ENCODE results near the gene IRF4.

The IRF4 gene

DNA sequence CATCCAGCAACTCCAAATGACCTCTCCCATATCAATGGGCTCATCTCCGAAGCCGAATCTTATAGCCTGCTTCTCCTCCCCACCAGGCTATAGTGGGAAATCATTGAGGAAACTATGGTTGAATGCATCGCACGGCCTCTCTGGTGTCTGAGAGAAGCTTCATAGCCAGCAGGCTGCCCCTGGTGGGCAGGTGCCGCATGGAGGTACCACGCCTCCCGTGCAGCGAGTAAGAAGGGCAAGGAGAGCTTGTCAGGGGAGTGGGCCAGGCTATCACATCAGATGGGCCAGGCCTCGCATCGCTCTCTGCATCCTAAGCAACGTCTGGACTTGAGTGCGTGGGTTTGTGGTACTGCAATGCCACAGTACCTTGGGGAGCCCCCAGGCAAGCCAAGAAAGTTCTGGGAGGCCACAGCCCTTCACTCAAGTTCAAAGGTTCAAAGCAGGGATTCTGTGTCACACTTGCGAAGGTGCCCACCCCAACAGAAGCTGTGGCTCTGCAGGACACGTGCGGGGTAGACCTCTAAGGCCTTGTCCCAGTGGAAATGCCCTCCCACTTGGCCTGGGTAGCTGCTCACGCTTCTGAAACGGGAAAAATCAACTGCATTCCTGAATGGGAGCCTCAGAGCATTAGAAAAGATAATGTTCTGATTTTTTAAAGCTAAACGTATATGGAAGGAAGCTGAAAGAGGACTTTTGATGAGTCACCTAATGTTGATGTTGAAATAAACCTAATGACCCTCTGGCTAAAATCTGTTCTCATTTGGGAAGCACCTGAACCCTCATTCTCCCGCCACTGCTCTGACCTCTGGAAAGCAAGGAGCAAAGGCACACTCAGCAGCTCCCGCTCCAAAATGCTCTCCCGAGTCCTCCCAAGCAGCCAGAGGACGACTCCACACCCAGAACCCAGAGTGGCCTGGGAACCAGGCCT lies 8.4 kb upstream of the IRF4 start:
- no peak for DNase-seq

DNA sequence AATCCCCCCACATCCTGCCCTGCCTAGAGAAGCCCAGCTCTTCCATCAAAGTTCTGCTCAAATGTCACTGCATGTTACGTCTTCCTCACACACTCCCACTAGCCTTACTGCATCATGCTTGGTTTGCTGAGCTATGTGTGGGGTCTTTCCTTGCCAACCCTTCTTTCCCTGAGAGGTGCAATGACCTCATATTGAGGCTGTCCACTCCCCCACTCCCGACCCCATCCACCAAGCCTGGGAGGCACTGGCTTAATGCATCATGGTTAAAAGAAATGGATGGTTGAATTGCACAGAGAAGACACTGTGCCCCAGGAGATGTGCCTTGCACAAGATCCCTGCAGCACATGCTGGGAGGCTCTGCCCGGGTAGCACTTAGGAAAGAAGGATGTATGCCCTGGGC lies 7.7 kb upstream of the IRF4 start:
- no peak for DNase-seq

DNA sequence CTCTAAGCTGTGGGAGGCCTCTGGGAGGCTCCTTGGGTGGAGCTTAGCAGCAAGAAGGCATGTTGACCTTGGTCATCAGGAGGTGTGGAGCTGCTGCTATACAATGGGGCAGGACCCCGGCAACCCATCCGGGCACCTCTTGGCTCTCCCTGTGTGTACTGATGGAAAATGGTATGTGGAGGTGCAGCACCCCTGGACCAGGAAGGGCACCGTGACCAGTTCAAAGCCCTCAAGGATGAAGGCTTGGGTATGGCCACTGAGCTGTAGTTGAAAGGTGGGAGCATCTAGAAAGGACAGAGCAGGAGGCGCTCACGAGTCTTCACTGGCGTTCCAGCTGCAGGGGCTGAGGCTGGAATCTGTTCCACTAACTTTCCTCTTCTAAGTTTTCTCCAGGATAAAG lies 6.7 kb upstream of the IRF4 start:
- DNase-seq = no peak

DNA sequence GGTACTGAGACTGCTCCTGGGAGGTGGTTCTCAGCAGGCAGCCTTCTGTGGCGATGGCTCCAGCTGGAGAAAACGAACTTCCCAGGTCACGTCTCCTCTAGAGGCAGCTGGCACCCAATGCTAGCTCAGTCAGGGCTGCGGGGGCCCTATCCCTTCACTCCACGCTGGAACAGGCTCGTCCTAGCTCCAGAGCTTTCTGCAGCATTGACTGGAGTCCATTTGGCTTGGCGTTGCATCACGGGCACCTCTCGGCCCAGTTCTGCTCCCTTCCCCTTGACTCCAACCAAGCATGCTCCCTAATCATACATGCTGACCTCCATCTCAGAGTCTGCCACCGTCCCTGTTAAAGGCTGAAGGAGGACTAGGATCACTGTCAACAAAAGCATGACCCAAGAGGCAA lies 5.9 kb upstream of the IRF4 start:
- no peak for DNase-seq

DNA sequence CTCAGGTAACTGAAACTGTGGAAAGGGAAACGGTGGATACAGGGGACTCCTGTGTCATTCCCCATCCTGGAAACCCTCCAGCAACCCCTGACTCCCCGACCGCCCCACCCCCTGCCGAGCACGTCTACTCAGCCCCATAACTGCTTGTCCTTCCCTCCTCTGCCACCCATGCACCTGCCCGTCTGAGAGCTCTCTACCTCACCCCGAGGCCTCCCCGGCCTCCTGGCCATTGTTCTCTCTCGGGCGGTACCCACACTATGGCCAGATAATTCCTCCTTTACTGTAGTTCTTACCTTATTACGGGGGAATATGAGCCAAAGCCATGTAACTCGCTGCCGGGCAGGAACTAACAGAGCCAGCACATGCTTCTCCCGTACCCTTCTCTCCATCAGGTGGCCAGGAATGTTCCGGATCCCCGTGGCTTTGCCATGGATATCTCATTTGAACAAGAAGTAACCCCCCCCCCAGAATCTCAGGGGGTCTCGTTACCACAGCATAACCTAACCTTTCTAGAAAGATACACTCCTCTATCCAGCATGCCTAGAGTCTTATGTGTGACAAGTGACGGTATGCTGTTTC lies 4.8 kb upstream of the IRF4 start:
- no peak for DNase-seq

DNA sequence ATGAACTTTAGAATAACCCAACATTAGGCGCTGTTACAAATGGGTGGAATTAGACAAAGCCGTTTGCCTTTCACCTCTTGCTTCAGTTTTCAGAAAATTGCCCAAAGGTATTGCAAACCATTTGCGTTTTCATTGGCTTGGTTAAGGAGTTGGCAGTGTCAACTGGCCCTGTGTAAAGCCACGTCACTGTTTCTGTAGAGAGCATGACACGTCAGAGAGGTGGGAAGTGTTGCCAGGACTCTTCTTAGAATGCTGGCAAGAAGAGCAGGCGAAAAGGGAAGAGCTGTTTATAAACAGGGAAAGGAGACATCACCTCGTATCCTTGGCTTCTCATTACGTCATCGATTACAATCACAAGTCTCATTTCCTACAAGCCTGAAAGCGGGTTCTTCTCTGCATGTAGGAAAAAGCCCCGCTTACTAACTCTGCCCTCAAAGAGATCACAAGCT lies 4.2 kb upstream of the IRF4 start:
- DNase-seq = no peak

DNA sequence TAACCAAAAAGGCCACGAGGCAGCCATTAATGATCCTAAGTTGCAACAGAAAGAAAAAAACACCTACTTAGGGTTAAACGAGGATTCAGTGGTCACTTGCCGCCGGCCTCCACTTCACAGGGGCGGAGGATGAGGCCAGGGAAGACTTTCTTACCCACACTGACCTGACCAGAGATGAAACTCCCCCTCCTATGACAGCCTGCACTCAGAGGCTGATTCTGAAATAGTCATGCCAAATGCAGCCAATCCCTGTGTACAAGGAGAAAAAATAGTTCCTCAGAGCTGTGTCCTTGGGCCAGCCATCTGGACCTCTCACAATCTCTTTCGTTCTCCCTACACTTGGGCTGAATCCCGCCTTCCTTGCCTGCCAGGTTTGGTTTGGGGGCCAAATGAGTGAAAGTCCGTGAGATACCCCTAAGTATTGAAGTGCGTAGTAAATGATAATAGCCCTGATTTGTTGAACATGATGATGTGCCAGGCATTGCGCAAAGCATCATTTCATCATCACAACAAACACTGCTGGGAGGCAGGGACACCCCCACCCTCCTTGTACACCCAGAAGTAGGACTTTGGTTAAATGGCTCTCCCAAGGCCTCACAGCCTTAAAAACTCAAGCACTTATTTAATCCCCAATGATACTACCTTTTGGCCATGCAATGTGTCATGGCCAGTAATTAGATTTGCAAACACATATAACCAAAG lies 3.2 kb upstream of the IRF4 start:
- DNase-seq = no peak

DNA sequence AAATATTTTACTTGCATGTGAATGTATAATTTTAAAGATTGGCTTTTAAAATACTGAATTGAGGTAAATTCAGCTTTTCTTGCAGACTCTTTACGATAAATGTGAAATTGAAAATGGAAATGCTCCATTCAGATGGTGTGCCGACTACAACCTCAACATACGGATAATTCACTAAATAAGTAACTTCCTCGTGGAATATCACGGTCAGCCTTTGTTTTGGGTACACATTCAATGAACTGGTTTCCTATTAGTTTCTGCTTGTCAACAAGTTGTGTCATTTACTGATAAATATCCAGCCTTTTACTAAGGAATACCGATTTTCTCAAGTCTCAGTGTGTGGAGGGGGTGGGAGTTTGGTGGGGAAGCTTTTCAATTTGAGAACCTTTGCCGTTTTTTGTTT lies 2.4 kb upstream of the IRF4 start:
- no peak for DNase-seq

DNA sequence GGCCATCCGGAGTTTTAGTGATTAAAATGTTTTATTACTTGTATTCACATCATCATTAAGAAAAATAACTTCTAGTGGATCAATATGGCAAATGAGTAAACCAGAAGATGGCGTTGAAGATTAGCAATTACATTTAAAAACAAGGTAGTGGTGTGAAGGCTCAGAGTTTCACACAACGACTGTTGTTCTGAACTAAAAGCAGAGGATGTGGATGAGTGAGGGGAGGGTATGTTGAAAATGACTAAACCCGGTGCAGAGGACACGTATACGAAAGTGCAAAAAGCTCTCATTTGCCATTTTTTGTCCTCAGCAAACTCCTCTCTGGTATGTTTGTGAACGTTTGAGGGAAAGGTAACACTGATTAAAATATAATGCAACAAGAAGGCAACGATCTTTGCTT lies 1.9 kb upstream of the IRF4 start:
- DNase-seq = no peak

DNA sequence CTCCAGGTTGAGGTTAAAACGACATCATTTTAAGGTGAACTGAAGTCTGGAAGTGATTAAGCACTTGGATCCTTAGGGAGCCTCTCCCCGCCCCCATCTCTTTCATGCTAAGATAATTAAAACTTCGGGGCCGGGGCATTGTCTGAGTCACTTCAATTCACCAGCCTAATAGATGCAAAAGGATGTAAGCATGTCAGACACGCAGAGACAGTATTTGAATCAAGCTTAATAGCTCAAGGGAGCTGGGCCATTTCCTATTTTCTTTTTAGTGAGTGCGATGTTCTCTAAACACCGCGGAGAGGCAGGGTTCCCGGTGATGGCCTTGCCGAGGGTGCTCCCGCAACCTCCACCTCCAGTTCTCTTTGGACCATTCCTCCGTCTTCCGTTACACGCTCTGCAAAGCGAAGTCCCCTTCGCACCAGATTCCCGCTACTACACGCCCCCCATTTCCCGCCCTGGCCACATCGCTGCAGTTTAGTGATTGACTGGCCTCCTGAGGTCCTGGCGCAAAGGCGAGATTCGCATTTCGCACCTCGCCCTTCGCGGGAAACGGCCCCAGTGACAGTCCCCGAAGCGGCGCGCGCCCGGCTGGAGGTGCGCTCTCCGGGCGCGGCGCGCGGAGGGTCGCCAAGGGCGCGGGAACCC lies 516 bp upstream of the IRF4 start:
- DNase-seq = peak; percentile 50

DNA sequence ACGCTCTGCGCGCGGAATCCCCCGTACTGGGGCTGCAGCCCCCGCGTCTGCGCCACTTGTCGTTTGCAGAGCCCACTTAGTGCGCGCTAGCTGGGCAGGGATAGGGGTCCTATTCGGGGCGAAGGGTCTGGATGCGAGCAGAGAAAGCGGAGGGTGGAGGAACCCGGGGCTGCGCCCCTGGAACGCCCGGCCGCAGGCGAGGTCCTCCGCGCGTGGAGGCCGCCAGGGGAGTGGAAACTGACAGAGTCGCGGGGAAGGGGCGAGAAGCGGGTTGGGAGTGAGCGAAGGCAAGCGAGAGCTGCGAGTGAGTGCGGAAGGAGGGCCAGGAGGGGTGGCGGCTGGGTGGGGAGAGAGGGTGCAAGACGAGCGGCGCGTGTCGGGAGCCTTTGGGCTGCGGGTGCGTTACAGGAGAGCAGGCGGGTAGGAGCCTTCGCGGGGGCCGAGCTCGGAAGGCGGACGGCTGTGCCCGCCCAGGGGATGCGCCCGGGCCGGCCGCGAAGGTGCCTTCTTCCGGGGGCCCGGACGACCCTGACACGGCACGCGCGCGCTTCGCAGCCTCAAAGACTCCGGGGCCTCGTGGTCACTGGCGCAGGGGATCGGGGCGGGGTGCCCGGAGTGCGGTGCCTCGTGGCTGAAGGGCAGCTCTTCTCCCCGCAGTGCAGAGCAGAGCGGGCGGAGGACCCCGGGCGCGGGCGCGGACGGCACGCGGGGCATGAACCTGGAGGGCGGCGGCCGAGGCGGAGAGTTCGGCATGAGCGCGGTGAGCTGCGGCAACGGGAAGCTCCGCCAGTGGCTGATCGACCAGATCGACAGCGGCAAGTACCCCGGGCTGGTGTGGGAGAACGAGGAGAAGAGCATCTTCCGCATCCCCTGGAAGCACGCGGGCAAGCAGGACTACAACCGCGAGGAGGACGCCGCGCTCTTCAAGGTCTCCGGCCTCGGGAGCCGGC lies 1.2 kb downstream of the IRF4 start:
- DNase-seq = peak; percentile 35

DNA sequence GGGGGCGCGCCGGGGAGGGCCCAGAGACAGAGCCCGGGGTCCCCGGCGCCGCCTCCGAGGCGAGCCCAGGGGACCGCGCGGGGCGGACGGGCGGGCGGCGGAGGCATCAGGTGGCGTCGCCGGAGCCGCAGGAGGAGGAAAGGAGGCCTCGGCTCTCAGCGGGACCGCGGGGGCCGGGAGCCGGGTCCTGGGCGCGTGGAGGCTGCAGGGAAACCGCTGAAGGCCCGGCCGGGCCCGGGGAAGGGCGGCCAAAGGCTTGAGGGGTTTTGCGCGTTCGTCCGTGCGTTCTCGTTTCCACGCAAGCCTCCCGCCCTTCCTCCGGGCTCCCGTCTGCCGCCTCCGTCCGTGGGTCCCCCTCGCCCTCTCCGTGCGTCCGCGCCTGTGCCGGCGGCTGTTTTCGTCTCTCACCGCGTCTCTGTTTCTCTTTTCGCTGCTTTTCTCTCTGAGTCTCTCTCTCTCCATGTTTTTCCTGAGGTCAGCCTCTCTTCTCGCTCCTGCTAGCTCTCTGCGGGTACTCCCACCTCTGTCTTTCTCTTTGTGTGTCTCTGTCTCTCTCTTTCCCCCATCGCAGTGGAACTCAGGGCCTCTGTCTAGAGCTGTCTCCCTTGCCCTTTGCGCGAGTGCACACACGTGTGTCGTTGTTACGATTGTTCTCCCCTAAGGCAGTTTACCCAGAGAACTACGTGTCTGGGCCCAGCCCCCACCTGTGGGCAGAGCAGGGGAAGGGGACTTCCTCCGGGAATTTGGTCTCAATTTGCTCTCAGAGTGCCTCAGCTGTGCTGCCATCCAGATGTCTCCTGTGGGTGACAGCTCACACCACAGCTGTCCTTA lies 2.1 kb downstream of the IRF4 start:
- DNase-seq = peak; percentile 51

DNA sequence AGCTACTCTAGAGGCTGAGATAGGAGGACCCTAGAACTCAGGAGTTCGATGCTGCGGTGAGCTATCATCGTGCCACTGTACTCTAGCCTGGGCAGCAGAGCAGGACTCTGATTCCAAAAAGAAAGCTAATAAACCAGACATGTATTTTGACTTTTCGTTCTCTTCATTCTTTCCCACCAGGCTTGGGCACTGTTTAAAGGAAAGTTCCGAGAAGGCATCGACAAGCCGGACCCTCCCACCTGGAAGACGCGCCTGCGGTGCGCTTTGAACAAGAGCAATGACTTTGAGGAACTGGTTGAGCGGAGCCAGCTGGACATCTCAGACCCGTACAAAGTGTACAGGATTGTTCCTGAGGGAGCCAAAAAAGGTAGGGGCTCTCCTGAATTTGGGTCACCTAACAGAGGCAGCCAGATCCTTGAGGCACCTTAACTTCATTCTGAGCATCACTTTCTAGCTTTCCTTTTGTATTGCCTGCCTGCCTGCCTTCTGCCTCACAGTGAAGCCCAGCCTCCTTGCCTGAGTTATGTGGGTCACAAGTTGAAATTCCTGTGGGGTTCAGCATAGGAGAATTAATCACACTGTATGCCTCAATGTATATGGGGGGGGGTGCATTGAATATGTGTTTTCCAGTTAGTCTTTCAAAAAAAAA lies 3.2 kb downstream of the IRF4 start:
- no peak for DNase-seq

DNA sequence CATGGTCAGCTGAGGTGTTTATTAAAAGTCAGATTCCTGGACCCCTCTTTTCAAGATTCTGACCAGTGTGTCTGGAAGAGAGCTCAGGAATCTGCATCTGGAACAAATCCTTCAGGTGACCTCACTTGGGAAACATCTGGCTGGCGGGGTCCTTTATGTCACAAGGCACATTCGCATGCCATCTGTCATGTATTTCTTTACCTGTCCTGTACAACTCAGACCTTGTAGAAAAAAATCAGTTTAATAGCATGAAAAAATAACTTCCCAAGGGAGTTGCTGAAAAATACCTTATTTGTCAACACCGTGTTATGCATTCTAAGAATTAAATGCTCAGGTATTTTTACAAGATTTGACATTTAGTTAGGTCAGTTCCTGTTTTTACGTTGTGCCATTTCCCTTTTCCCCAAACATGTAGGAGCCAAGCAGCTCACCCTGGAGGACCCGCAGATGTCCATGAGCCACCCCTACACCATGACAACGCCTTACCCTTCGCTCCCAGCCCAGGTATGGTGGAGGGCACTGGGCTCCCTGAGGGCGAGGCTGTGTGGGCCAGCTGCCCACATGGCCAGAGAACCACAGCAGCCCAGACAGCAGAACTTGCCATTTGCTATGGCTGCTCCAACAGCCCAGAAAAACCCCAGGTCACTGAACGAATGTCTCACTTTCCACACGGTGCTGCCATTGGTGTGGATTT lies 4.0 kb downstream of the IRF4 start:
- DNase-seq = no peak

DNA sequence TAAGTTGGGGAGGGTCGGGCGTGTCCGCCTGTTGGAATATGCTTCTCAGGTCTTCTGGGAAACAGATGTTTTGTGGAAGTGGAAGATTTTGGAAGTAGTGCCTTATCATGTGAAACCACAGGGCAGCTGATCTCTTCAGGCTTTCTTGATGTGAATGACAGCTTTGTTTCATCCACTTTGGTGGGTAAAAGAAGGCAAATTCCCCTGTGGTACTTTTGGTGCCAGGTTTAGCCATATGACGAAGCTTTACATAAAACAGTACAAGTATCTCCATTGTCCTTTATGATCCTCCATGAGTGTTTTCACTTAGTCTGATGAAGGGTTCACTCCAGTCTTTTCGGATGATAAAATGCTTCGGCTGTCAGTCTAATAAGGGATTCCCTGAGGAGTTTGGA lies 4.6 kb downstream of the IRF4 start:
- no peak for DNase-seq

DNA sequence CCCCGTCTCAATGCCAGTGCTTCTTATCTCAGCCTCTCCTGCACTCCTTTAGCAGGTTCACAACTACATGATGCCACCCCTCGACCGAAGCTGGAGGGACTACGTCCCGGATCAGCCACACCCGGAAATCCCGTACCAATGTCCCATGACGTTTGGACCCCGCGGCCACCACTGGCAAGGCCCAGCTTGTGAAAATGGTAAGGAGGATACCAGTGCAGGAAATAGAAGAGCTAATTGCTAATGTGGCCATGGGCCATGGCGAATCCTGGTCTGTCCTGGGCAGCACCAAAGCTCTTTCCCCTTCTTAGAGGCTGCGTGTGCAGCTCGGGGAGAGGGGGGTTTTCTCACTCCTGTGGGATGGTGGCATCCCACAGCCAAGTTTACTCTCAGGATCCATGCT lies 5.5 kb downstream of the IRF4 start:
- DNase-seq = no peak

DNA sequence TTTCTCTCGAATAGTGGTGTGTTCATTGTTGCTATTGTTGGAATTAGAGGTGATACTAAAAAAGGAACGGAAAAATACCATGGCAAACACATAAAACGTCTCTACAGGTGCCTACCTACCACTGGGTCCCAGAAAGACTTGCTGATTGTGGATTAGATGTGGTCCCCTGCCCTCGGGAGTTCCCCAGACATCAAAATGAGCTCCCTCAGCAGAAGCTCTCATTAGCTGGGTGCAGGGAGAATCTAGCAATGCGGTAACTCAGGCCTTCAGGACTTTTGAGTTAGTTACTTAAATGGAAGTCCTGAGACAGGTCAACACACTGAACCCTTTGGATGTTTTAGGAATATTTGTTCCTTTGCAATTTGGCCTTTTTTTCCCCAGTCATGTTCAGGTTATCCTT lies 6.1 kb downstream of the IRF4 start:
- DNase-seq = no peak

DNA sequence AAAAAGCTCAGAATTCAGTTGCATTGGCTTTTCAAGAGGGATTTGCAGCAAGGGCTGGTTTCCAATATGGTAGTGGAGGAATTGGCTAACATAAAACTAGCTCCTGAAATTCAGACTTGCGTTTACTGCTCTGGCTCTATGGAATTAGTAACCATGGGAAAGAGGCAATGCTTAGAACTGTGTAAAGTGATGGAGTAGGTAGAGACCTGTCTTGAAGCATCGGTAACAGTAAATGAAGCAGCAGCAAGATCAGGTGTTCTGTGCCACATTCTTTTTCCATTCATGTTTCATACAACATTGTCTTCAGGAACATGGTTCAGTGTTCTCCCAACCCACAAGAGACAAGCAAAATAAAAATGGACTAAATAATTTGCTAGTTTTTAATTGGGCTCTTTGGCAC lies 6.5 kb downstream of the IRF4 start:
- no peak for DNase-seq

DNA sequence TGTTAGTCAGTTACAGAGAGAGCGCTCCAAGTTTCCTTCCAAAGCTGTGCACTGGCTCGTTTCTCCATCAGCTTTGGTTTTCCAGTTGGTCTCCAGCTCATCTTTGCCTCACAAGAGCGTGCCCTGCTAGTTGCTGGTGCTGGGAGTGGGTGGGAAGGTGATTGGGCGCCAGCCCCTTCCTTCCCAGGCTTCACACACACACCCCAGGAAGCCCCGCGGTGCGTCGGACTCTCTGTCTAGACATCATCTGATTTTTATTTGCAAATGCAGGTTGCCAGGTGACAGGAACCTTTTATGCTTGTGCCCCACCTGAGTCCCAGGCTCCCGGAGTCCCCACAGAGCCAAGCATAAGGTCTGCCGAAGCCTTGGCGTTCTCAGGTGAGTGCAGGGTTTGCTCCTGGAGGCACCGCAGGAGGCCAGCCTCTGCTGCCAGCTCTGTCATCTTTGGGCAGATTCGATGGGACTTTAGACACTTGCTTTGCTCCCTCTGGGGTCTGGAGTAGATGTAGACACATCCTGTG lies 7.1 kb downstream of the IRF4 start:
- no peak for DNase-seq
